ENCODE results near the gene ALOX15.
"Not testable (repeated sequence)": the region's sequence is repeated elsewhere in the genome, so short reads cannot be mapped to it uniquely, and the experiment has no call there.

ALOX15 gene

GRCh38 chr17:4617090-4617489 is 24.4 kb downstream of the ALOX15 start:
- no peak for DNase-seq (ENCODE audit: low read depth)

GRCh38 chr17:4616476-4616875 is 25.0 kb downstream of the ALOX15 start:
- DNase-seq (ENCODE audit: low read depth) = no peak

DNA sequence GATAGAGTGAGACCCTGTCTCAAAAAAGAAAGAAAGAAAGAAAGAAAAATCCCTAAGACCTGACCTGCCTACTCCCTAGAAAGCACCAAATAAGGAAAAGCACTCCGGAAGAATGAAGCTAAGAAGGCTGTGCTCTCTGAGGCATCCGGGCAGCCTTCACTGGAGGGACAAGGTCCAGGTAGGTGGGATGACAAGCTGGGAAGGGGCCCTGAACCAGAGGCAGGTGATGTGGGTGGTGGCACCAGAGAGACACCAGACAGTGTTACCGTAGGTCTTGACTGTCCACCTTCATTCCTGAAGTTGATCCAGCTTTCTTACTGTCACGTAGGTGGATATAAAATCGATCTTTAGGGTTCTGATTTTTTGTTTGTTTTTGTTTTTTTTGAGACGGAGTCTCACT is 30.8 kb downstream of the ALOX15 start:
- DNase-seq (ENCODE audit: low read depth) = no peak

DNA sequence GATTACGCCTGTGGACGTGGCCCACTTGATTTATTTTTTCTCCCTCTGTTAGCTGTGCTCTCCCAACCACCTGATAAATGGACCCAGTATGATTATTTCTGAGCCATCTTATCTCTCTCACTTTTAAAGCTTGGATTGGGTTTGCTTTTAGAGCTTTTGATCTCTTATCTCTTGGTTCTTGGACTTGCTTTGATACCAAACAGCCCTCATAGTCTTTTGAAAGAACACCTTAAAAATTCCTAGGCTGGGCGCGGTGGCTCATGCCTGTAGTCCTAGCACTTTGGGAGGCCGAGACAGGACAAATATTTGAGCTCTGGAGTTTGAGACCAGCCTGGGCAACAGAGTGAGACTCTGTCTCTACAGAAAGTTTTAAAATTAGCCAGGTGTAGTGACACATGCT is 31.3 kb downstream of the ALOX15 start:
- no peak for DNase-seq (ENCODE audit: low read depth)

DNA sequence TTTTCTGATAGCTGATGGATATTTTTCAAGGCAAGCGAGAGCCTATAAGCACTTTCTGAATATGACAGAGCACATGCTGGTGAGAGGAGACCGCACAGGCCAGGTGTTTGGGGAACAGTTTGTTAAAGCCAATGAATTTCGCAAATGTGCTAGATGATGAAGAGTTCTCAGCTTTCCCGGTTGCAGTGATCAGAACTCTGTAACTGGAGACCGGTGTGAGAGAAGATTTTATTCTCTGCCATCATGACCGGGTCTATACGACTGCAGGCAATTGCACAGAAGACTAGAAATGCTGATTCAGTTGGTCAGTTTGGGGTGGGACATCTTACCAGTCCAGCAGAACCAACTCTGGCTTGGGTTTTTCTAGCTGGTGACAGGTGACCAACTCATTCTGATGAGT is 31.7 kb downstream of the ALOX15 start:
- DNase-seq (ENCODE audit: low read depth) = no peak

GRCh38 chr17:4607773-4608187 is 33.7 kb downstream of the ALOX15 start:
- no peak for DNase-seq (ENCODE audit: low read depth)

DNA sequence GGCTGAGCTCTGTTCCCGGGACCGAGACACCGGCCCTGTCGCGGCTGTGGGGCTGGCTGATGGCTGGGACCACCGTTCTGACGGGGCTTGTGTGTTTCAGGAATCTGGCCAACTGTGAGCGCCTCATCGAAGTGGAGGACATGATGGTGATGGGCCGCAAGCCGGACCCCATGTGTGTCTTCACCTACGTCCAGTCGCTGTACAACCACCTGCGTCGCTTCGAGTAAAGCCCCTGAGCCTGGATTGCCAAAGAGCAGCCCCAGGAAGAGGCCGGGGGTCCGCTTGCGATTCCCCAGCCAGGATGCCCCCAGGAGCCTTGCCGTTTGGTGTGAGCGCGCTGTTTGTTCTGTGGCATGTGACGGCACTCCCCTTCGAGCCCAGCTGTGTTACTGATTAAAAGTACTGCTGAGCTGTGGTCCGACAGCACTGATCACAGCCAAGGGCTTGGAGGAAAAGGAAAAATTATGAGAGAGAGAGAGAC is 34.2 kb downstream of the ALOX15 start:
- DNase-seq (ENCODE audit: low read depth) = no peak

DNA sequence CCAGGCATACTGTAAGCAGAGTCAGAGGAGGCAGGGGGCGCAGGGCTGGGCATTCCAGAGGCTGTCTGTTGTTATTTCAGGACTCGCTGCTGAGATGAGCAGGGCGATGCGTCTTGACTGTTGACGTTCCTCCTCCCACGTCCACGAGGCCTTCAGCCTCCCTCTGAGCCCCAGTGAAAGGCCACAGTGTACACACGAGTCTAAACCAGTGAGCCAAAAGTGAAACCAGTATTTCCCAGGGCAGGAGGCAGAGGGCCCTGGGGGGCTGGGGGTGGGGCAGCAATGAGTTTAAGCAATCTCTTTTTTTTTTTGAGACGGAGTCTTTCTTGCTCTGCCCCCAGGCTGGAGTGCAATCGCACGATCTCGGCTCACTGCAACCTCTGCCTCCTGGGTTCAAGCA is 35.7 kb downstream of the ALOX15 start:
- DNase-seq (ENCODE audit: low read depth) = peak; percentile 16

- not testable (repeated sequence) for DNase-seq (ENCODE audit: low read depth)
Observed at GRCh38 chr17:4604736-4605135, 36.7 kb downstream of the ALOX15 start.

DNA sequence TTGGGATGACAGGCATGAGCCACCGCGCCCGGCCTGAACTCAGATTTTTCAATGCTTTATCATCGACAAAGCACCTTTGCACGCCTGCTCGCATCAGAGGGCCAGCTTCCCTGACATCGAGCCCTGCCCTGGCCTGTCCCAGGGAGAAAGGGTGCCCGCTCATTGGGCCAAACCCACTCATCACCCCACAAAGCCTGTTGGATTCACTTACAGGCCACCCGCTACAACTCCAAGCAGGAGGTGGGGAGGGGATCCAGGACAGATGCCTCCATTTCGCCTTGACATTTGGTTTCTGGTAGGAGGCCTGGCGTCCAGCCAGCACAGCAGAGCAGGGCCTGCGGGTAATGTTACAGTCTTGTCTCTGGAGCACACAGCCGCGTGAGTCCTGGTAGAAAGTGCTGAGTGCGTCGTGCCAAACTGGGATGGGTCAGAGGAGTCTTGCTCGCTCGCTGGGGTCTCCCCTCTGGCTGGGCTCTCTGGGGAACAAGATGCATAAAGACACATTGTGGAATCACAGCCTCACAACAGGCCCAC is 37.3 kb downstream of the ALOX15 start:
- DNase-seq (ENCODE audit: low read depth) = peak; percentile 67

GRCh38 chr17:4602041-4602440 is 39.4 kb downstream of the ALOX15 start:
- no peak for DNase-seq (ENCODE audit: low read depth)

- DNase-seq (ENCODE audit: low read depth) = no peak
Observed at GRCh38 chr17:4601326-4601725, 40.2 kb downstream of the ALOX15 start.

- no peak for DNase-seq (ENCODE audit: low read depth)
Observed at GRCh38 chr17:4600563-4600962, 40.9 kb downstream of the ALOX15 start.

- no peak for DNase-seq (ENCODE audit: low read depth)
Observed at GRCh38 chr17:4599505-4600281, 41.8 kb downstream of the ALOX15 start.

- peak; percentile 59 for DNase-seq (ENCODE audit: low read depth)
Observed at GRCh38 chr17:4598776-4599504, 42.5 kb downstream of the ALOX15 start.

DNA sequence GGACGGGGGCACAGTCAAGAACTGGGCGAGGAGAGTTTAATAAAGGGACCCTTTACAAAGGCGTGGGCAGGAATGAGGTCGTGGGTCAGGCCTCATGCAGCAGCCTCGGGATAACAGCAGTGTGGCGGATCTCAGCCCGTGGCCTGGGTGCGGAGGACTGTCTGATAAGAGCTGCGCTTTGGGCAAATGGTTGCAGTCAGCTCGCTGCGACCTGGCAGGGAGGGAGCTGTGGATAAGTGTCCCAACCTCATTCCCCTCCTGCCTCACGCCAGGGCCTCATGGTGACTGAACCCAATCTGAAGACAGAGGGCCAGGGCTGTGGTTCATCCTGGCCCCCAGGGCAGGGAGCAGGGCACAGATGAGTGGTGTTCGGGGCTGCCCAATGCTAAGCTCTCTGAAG is 43.5 kb downstream of the ALOX15 start:
- no peak for DNase-seq (ENCODE audit: low read depth)

DNA sequence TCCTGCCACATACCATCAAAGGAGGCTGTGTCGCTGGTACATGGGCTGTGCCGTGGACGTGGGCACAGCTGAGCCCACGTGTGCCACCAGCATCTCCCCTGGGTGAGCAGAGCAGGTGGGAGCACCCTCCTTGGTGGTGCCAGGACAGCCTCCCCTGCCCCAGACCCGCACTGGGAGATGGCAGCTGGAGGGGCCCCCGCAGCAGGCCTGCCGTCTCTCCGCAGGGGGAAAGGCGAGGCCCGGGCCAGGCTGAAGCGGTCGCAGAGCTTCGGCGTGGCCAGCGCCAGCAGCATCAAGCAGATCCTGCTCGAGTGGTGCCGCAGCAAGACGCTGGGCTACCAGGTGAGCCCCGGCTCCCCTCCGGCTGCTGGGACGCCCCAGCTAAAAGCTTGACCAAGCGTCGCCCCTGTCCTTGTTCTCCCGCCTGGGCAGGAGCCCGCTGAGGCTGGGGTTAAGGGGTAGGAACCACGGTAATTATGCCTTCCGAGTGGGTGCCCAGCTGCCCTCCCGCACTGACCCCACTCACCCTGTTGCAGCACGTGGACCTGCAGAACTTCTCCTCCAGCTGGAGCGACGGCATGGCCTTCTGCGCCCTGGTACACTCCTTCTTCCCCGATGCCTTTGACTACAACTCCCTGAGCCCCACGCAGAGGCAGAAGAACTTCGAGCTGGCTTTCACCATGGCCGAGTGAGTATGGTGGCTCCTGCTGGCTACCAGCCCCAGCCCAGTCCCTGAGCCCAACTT is 44.7 kb downstream of the ALOX15 start:
- DNase-seq (ENCODE audit: low read depth) = no peak

GRCh38 chr17:4595685-4596342 is 45.7 kb downstream of the ALOX15 start:
- DNase-seq (ENCODE audit: low read depth) = not testable (repeated sequence)

- DNase-seq (ENCODE audit: low read depth) = no peak
Observed at GRCh38 chr17:4594931-4595684, 46.4 kb downstream of the ALOX15 start.

GRCh38 chr17:4594406-4594805 is 47.1 kb downstream of the ALOX15 start:
- no peak for DNase-seq (ENCODE audit: low read depth)

GRCh38 chr17:4593021-4593421 is 48.5 kb downstream of the ALOX15 start:
- no peak for DNase-seq (ENCODE audit: low read depth)
